ENCODE data around the gene MACROD2. TPM values are rescaled to one million over a fixed set of nuclear protein-coding genes. Genes with fewer than 3 reads are reported as not detected.

Gene MACROD2
- total RNA-seq, 1 experiment from 2014 or later = 1.6 TPM

DNA sequence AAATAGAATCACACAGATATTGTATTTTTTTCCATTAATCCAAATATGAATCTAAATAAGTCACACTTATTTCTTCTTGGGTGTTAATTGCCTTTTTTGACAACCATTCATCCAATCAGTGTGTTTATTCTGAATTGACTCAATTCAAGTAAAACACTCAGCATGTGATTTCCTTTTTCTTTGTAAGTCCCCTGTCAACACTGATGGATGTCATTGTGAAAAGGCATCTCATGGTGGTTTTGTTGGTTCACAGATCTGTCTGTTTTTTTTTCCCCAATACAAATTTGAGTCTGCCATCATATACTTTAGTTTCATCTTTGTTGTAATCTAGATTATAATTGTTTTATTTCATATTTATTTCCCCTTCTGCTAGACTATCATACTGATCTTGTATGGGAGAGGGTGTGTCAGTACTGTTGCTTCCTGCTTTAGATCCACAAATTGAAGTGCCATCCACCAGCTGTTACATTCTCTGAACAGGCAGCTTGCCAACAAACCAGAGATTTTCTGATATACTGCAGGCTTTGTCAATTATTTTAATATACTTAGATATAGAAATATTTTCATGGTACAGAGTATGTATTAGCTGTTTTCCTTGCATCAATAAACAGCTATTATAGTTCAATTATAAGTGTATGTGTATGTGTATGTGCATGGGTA lies 406.3 kb downstream of the MACROD2 start:
- Histone ChIP-seq H4K8ac (replicated peaks; ENCODE audit: insufficient read length, low read depth, low read length) (no peak overlapping the region), H3T11ph (ENCODE audit: low read length) (no peak overlapping the region), H4K91ac (ENCODE audit: insufficient read length, low read depth, low read length) (no peak overlapping the region), H3K4me1 (ENCODE audit: insufficient read depth, low read length) (no peaks in the 10 kb centered on the region), H2BK20ac (ENCODE audit: low read depth, low read length, poor library complexity, severe bottlenecking) (no peak overlapping the region), H4K5ac (ENCODE audit: insufficient read length, low read depth, low read length) (no peak overlapping the region), H3K9ac (ENCODE audit: extremely low read depth, insufficient read length, low read length) (no peak overlapping the region), H3K14ac (ENCODE audit: insufficient read depth, low read length) (no peak overlapping the region), H2BK15ac (ENCODE audit: low read depth, low read length) (no peak overlapping the region), H3K79me1 (ENCODE audit: insufficient read depth, low read depth, low read length, poor library complexity, severe bottlenecking) (no peaks in the 10 kb centered on the region), H3K27ac (ENCODE audit: insufficient read length, low read depth, low read length) (no peak overlapping the region), H3K56ac (ENCODE audit: insufficient read length, low read depth, low read length) (no peak overlapping the region), H3K18ac (ENCODE audit: insufficient read length, low read depth, low read length) (no peak overlapping the region), H2BK5ac (ENCODE audit: insufficient read length, low read length) (no peak overlapping the region), H3K79me2 (ENCODE audit: insufficient read depth, low read length) (no peaks in the 10 kb centered on the region), H3K23me2 (ENCODE audit: insufficient read length, low read depth, low read length, poor library complexity, severe bottlenecking) (no peaks in the 10 kb centered on the region), H2AFZ (ENCODE audit: low read length) (no peak overlapping the region), H4K20me1 (ENCODE audit: control insufficient read depth, insufficient read depth, insufficient read length) (no peaks in the 10 kb centered on the region), H3K27me3 (ENCODE audit: insufficient read depth, low read length) (peaks cover 9% of the 10 kb centered on the region; the same call in 1 of the 2 replicates), H2BK120ac (ENCODE audit: low read depth, low read length, poor library complexity, severe bottlenecking) (no peak overlapping the region), H3K4me2 (ENCODE audit: insufficient read depth, insufficient read length, low read length) (no peak overlapping the region), H3K23ac (ENCODE audit: insufficient read length, low read depth, low read length) (no peak overlapping the region), H3K9me3 (ENCODE audit: control insufficient read depth, low read depth, low read length) (no peaks in the 10 kb centered on the region), H2AK5ac (ENCODE audit: insufficient read length, low read length) (no peak overlapping the region), H2BK12ac (ENCODE audit: insufficient read length, low read depth, low read length) (no peak overlapping the region), H3K4ac (ENCODE audit: low read depth, low read length) (no peak overlapping the region)
- TF ChIP-seq CTCF (conservative IDR thresholded peaks at IDR 0.05) = no peak
- Mint-ChIP-seq H3K4me3 (no peak overlapping the region), H3K36me3 (ENCODE audit: insufficient read depth in 1 of 3, low read depth in 3 of 3) (no peaks in the 10 kb centered on the region), H3K4me1 (peaks cover 6 to 20% of the 10 kb centered on the region in 2 experiments; a peak in 2 of 4 replicates), H3K9me3 (no peaks in the 10 kb centered on the region), H3K27ac (no peak overlapping the region), H3K27me3 (ENCODE audit: low read depth) (peaks cover 7% of the 10 kb centered on the region)
- no peak for DNase-seq

All from H9 (cell line).